H9 (cell line): ENCODE results near the gene TSPAN6. TPM values are rescaled to one million over a fixed set of nuclear protein-coding genes. Genes with fewer than 3 reads are reported as not detected.

ENCODE experiments used
- DNase-seq: peaks from one replicate; pipeline ENCODE4 v3.0.0-alpha.2; 2017
- H2AFZ ChIP-seq: one replicate; pipeline ENCODE4 v1.6.1; 2013; ENCODE audit warnings: mild to moderate bottlenecking, low read length, control low read depth, moderate library complexity
- H2AK5ac ChIP-seq: 2 replicates; pipeline ENCODE4 v1.6.1; 2013; ENCODE audit warnings: low read length, control low read depth, mixed read lengths; ENCODE audit not compliant: insufficient read length
- H2BK120ac ChIP-seq: one replicate; pipeline ENCODE4 v1.6.1; 2013; ENCODE audit warnings: low read depth, mild to moderate bottlenecking, low read length, control low read depth, inconsistent platforms; ENCODE audit not compliant: poor library complexity, severe bottlenecking
- H2BK12ac ChIP-seq: 2 replicates; pipeline ENCODE4 v1.6.1; 2013; ENCODE audit warnings: low read length, control low read depth, mixed read lengths, low read depth; ENCODE audit not compliant: insufficient read length
- H2BK15ac ChIP-seq: 2 replicates; pipeline ENCODE4 v1.6.1; 2013; ENCODE audit warnings: low read depth, low read length, control low read depth
- H2BK20ac ChIP-seq: one replicate; pipeline ENCODE4 v1.6.1; 2013; ENCODE audit warnings: low read depth, mild to moderate bottlenecking, low read length, control low read depth, inconsistent platforms; ENCODE audit not compliant: poor library complexity, severe bottlenecking
- H2BK5ac ChIP-seq: 2 replicates; pipeline ENCODE4 v1.6.1; 2013; ENCODE audit warnings: low read length, control low read depth, mixed read lengths; ENCODE audit not compliant: insufficient read length
- H3K14ac ChIP-seq: 2 replicates; pipeline ENCODE4 v1.6.1; 2013; ENCODE audit warnings: low read length, control low read depth; ENCODE audit not compliant: insufficient read depth
- H3K18ac ChIP-seq: 2 replicates; pipeline ENCODE4 v1.6.1; 2013; ENCODE audit warnings: low read depth, mild to moderate bottlenecking, mixed read lengths, low read length, control low read depth; ENCODE audit not compliant: insufficient read length
- H3K23ac ChIP-seq: 2 replicates; pipeline ENCODE4 v1.6.1; 2013; ENCODE audit warnings: low read length, control low read depth, mixed read lengths, low read depth; ENCODE audit not compliant: insufficient read length
- H3K23me2 ChIP-seq: 2 replicates; pipeline ENCODE4 v1.6.1; 2013; ENCODE audit warnings: low read depth, mild to moderate bottlenecking, mixed read lengths, low read length, control low read depth; ENCODE audit not compliant: insufficient read length, poor library complexity, severe bottlenecking
- H3K27ac ChIP-seq: 2 replicates; pipeline ENCODE4 v1.5.1; 2013; ENCODE audit warnings: low read length, control low read depth, mixed read lengths, low read depth; ENCODE audit not compliant: insufficient read length
- H3K27me3 ChIP-seq: 2 replicates; pipeline ENCODE4 v1.6.1; 2013; ENCODE audit warnings: low read length, control low read depth, inconsistent platforms; ENCODE audit not compliant: insufficient read depth
- H3K4ac ChIP-seq: 2 replicates; pipeline ENCODE4 v1.6.1; 2013; ENCODE audit warnings: low read depth, mild to moderate bottlenecking, control low read depth, inconsistent platforms, low read length, moderate library complexity
- H3K4me1 ChIP-seq: 2 replicates; pipeline ENCODE4 v1.6.1; 2013; ENCODE audit warnings: low read length, control low read depth, inconsistent platforms; ENCODE audit not compliant: insufficient read depth
- H3K4me2 ChIP-seq: 2 replicates; pipeline ENCODE4 v1.6.1; 2013; ENCODE audit warnings: low read length, control low read depth, mixed read lengths; ENCODE audit not compliant: insufficient read length, insufficient read depth
- H3K56ac ChIP-seq: 2 replicates; pipeline ENCODE4 v1.6.1; 2013; ENCODE audit warnings: low read depth, mild to moderate bottlenecking, mixed read lengths, low read length, control low read depth; ENCODE audit not compliant: insufficient read length
- H3K79me1 ChIP-seq: 2 replicates; pipeline ENCODE4 v1.6.1; 2013; ENCODE audit warnings: low read depth, mild to moderate bottlenecking, moderate library complexity, low read length, control low read depth, inconsistent platforms; ENCODE audit not compliant: insufficient read depth, poor library complexity, severe bottlenecking
- H3K79me2 ChIP-seq: 2 replicates; pipeline ENCODE4 v1.6.1; 2013; ENCODE audit warnings: low read length, control low read depth, inconsistent platforms; ENCODE audit not compliant: insufficient read depth
- H3K9ac ChIP-seq: 2 replicates; pipeline ENCODE4 v1.6.1; 2013; ENCODE audit warnings: low read length, control low read depth, mixed read lengths; ENCODE audit not compliant: insufficient read length; ENCODE audit errors: extremely low read depth
- H3K9me3 ChIP-seq: one replicate; pipeline ENCODE4 v1.6.1; 2013; ENCODE audit warnings: low read depth, low read length, inconsistent platforms; ENCODE audit not compliant: control insufficient read depth
- H3T11ph ChIP-seq: one replicate; pipeline ENCODE4 v1.6.1; 2013; ENCODE audit warnings: mild to moderate bottlenecking, low read length, control low read depth, inconsistent platforms
- H4K20me1 ChIP-seq: one replicate; pipeline ENCODE4 v1.6.1; 2013; ENCODE audit not compliant: control insufficient read depth, insufficient read length, insufficient read depth
- H4K5ac ChIP-seq: 2 replicates; pipeline ENCODE4 v1.6.1; 2013; ENCODE audit warnings: low read depth, mild to moderate bottlenecking, mixed read lengths, low read length, control low read depth; ENCODE audit not compliant: insufficient read length
- H4K8ac ChIP-seq: replicated peaks from 2 replicates; pipeline ENCODE4 v1.6.1; 2013; ENCODE audit warnings: low read length, control low read depth, mixed read lengths, low read depth; ENCODE audit not compliant: insufficient read length
- H4K91ac ChIP-seq: 2 replicates; pipeline ENCODE4 v1.6.1; 2013; ENCODE audit warnings: low read depth, mild to moderate bottlenecking, moderate library complexity, mixed read lengths, low read length, control low read depth; ENCODE audit not compliant: insufficient read length
- H3K27ac Mint-ChIP-seq, 3 experiments: 2 replicates in 2 of 3; 3 replicates in 1 of 3; pipeline ENCODE4 v1.8.0; 2020 to 2021; ENCODE audit warnings: mixed read lengths in 3 of 3, mild to moderate bottlenecking in 1 of 3, moderate library complexity in 1 of 3
- H3K27me3 Mint-ChIP-seq: 2 replicates; pipeline ENCODE4 v1.8.0; 2021; ENCODE audit warnings: low read depth, mild to moderate bottlenecking, moderate library complexity, mixed read lengths
- H3K36me3 Mint-ChIP-seq, 3 experiments: 2 replicates in 2 of 3; 3 replicates in 1 of 3; pipeline ENCODE4 v1.8.0; 2020 to 2021; ENCODE audit warnings: low read depth in 3 of 3, mixed read lengths in 3 of 3; ENCODE audit not compliant: insufficient read depth in 1 of 3
- H3K4me1 Mint-ChIP-seq, 2 experiments: 2 replicates each; pipeline ENCODE4 v1.8.0; 2020; ENCODE audit warnings: mixed read lengths in 2 of 2
- H3K4me3 Mint-ChIP-seq, 2 experiments: 2 replicates in 1 of 2; 3 replicates in 1 of 2; pipeline ENCODE4 v1.8.0; 2020 to 2021; ENCODE audit warnings: mild to moderate bottlenecking in 2 of 2, mixed read lengths in 2 of 2, moderate library complexity in 1 of 2
- H3K9me3 Mint-ChIP-seq, 2 experiments: 2 replicates in 1 of 2; 3 replicates in 1 of 2; pipeline ENCODE4 v1.8.0; 2020; ENCODE audit warnings: mild to moderate bottlenecking in 2 of 2, mixed read lengths in 2 of 2, moderate library complexity in 1 of 2
- CTCF ChIP-seq: fragments of 200-600 bp; sonication (generic); conservative IDR thresholded peaks from 3 replicates; pipeline ENCODE4 v1.8.0; 2021; ENCODE audit warnings: antibody characterized with exemption, mild to moderate bottlenecking
- WGBS: extraction: QIAGEN DNeasy Blood & Tissue Kit; methylation state at CpG from one replicate; pipeline ENCODE4 v1.1.7; 2013; ENCODE audit warnings: missing lambda C conversion rate, low lambda C conversion rate, mixed read lengths; ENCODE audit not compliant: insufficient read length; ENCODE audit errors: extremely low coverage; 5-methylcytosine and 5-hydroxymethylcytosine counted together
- total RNA-seq: library from RNA; stranded (reverse); gene quantifications from 2 replicates; pipeline ENCODE4 v1.2.1, GENCODE V29; 2021

TSPAN6 gene
- total RNA-seq, 1 experiment from 2014 or later: 61.3 TPM

- Histone ChIP-seq H3K79me2 (no peaks in the 10 kb centered on the region), H4K91ac (no peak overlapping the region), H3K9me3 (no peaks in the 10 kb centered on the region), H3K27me3 (no peaks in the 10 kb centered on the region), H3T11ph (no peak overlapping the region), H3K23me2 (no peaks in the 10 kb centered on the region), H3K79me1 (no peaks in the 10 kb centered on the region), H2BK12ac (no peak overlapping the region), H3K9ac (no peak overlapping the region), H3K27ac (no peak overlapping the region), H4K20me1 (no peaks in the 10 kb centered on the region), H3K56ac (no peak overlapping the region), H4K5ac (no peak overlapping the region), H3K18ac (no peak overlapping the region), H4K8ac (no peak overlapping the region), H2BK5ac (no peak overlapping the region), H3K14ac (no peak overlapping the region), H3K4ac (no peak overlapping the region), H2AFZ (no peak overlapping the region), H3K4me2 (no peak overlapping the region), H3K23ac (no peak overlapping the region), H3K4me1 (peaks cover 3% of the 10 kb centered on the region; the same call in 1 of the 2 replicates), H2BK20ac (no peak overlapping the region), H2BK15ac (no peak overlapping the region), H2AK5ac (no peak overlapping the region), H2BK120ac (no peak overlapping the region)
- Mint-ChIP-seq H3K9me3 (peaks cover 5 to 74% of the 10 kb centered on the region in 2 experiments), H3K27me3 (peaks cover 4% of the 10 kb centered on the region), H3K4me3 (no peak overlapping the region), H3K36me3 (no peaks in the 10 kb centered on the region; a peak in 1 of 7 replicates), H3K4me1 (peaks cover 16 to 20% of the 10 kb centered on the region in 2 experiments), H3K27ac (no peak overlapping the region; a peak in 1 of 7 replicates)
- WGBS: no CpG with 5 or more reads among the region's 2 CpGs
- TF ChIP-seq CTCF: no peak
- DNase-seq: no peak
Measured at GRCh38 chrX:100652266-100652665, 15.7 kb upstream of the TSPAN6 start.
